EH (cell line): ENCODE measurements around the gene EPHB4.
"Not testable (repeated sequence)": the region's sequence is repeated elsewhere in the genome, so short reads cannot be mapped to it uniquely, and the experiment has no call there.

Source experiments
- DNase-seq: peaks from one replicate; pipeline ENCODE4 v3.0.0-alpha.2; 2015; ENCODE audit warnings: low read depth

The EPHB4 gene

GRCh38 chr7:100827330-100828226 lies at the start of gene EPHB4:
TSS of gene EPHB4 (minus strand) at chr7:100827523. CDS start at chr7:100827030, 493 bp downstream.
- peak; percentile 88 for DNase-seq

DNA sequence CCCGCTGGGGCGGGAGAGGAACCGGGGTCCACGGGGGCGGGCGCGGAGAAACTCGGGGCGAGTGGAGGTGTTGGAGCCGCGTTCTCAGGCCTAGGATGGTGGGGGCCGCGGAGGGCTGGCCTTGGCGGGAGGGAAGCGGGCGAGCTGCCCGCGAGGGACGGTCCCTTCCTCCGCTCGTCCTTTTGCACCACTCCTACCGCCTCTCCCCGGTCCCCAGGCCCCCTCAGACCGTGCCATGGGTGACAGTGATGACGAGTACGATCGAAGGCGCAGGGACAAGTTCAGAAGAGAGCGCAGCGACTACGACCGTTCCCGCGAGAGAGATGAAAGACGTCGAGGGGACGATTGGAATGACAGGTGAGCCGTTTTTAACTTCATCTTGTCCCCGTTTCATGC lies 48.0 kb upstream of the EPHB4 start:
- DNase-seq: peak; percentile 39

- DNase-seq: peak; percentile 97
Measured at GRCh38 chr7:100874577-100875355, 47.4 kb upstream of the EPHB4 start, which contains the start of gene SRRT. TSS of gene SRRT (plus strand) at chr7:100875103. CDS start at chr7:100875591, 488 bp downstream.

DNA sequence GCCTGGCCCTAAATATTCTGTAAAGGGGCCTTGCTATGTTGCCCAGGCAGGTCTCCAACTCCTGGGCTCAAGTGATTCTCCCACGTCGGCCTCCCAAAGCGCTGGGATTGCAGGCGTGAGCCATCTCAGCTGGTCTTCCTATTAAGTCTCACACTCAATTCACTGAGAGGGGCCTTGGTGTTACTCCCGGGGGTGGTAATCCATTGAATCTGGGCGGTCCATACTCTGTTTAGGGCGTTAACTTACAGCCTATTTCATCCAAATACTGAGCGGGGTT lies 46.9 kb upstream of the EPHB4 start:
- no peak for DNase-seq

GRCh38 chr7:100873599-100874299 lies 46.4 kb upstream of the EPHB4 start:
- no peak for DNase-seq

DNA sequence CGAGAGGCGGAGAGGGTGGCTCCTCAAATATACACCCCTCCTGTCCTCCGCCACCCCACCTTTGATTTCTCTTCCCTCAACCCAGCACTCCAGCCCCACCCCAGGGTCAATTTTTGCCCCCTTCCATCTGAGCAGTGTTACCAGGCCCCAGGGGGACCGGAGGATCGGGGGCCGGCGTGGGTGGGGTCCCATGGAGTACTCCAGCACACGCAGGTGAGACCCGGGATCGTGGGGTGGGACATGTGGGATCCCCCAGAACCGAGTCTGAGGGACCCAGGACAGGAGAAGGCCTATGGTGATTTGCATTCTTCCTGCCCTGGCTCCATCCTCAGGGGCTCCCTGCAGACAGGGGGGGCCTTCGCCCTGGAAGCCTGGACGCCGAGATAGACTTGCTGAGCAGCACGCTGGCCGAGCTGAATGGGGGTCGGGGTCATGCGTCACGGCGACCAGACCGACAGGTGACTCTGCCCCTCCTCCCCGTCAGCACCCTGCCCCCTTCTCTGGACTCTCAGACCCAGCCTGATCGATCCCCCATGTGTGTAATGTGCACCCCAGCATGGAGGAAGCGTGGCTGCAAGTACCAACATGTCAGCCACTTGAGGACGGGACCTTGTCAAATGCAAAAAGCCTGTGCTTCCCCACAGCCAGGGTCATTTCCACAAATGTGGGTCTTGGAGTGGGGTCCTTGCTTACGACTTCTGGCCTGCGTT lies 40.6 kb upstream of the EPHB4 start:
- DNase-seq: no peak

GRCh38 chr7:100867040-100867775 lies 39.9 kb upstream of the EPHB4 start, which contains the start of gene TRIP6:
TSS of gene TRIP6 (plus strand) at chr7:100867387. CDS start at chr7:100867498, 111 bp downstream.
- peak; percentile 96 for DNase-seq

DNA sequence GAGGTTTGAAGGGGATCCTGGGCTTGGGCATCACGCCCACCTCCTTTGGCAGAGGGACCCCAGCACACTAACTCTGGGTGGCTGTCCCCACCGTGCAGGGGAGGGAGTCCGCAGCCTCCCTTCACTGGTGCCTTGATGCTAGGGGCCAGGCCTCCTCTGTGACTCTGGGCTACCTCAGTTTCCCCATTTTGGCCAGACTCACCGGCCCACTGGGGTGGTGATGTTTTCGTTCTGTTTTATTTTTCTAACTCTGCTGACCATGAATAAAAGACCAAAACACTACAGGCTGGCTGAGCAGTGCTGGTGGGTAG lies 39.4 kb upstream of the EPHB4 start:
- no peak for DNase-seq

DNA sequence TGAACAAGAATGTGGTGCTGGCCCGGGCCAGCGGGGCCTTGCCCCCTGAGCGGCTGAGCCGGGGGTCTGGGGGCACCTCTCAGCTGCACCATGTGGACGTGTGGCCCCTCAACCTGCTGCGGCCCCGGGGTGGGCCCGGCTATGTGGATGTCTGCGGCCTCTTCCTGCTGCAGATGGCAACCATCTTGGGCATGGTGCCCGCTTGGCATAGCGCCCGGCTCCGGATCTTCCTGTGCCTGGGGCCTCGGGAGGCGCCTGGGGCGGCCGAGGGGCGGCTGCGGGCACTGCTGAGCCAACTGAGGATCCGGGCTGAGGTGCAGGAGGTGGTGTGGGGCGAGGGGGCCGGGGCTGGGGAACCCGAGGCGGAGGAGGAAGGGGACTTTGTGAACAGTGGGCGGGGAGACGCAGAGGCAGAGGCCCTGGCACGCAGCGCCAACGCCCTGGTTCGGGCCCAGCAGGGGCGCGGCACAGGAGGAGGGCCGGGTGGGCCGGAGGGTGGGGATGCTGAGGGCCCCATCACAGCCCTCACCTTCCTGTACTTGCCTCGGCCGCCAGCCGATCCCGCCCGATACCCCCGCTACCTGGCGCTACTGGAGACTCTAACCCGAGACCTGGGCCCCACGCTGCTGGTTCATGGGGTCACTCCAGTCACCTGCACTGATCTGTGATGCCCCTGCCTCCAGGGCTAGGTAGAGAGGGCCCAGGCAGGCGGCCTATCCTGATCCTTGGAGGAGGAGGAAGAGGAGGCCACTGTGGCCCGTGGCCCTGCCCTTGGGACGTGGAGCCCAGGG lies 38.8 kb upstream of the EPHB4 start:
- peak; percentile 68 for DNase-seq

DNA sequence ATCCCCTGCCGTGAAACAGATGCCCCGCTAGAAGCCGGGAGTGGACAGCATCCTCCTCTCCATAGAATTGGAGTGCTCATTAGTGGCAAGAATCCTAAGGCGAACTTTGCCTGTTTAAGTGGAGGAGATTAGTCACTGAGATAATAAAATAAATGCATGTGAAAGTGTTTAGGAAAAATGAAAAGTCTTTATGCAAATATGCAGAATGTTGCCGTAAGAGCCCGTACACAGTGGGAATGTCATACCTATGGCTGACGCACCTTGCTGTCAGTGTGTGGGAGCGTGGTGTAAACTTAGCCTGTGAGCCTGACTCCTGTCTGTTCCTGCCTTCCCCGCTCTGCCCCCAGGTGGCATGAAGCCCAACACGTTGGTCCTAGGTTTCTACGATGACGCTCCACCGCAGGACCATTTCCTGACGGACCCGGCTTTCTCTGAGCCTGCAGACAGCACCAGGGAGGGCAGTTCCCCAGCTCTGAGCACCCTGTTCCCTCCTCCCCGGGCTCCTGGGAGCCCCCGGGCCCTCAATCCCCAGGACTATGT lies 38.1 kb upstream of the EPHB4 start:
- peak; percentile 68 for DNase-seq

DNA sequence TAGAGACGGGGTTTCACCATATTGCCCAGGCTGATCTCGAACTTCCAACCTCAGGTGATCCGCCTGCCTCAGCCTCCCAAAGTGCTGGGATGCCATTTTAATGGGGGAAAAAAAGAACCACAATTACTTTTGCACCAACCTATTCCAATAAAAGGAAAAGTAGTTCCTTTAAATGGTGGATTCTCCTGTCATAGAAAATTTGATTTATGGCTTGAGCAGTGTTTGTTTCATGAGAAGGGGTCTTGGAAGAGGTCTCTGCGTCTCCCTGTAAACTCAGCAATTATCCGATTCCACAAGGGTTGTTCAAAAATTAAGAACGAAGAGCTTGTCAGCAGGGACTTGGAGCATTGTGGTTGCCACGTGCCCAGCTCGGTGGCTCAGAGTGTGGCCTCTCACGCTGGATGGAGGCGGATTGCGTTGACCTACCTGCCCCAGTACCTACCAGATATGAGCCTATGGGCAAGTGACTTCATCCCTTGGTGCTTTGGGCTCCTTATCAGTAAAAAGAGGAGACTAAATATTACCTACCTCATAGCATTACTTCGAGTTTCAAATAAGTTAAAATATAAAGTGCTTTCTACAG lies 37.0 kb upstream of the EPHB4 start:
- no peak for DNase-seq

- no peak for DNase-seq
Measured at GRCh38 chr7:100863406-100863950, 36.2 kb upstream of the EPHB4 start.

GRCh38 chr7:100861616-100861985 lies 34.3 kb upstream of the EPHB4 start:
- no peak for DNase-seq

GRCh38 chr7:100860702-100861615 lies 33.6 kb upstream of the EPHB4 start:
- DNase-seq: no peak

GRCh38 chr7:100859856-100860255 lies 32.5 kb upstream of the EPHB4 start:
- DNase-seq: no peak

DNA sequence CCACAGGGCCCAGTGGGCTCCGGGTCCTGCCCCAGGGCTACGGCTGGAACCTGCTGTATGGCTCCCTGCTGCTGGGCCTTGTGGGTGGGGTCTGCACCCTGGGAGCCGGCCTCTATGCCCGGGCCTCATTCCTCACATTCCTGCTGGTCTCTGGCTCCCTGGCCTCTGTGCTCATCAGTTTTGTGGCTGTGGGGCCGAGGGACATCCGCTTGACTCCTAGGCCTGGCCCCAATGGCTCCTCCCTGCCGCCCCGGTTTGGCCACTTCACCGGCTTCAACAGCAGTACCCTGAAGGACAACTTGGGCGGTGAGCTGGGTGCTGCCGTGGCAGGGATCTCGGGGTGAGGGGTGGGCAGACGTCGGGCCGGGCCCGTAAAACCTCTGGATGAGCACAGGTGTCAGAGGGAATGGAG lies 29.6 kb upstream of the EPHB4 start:
- no peak for DNase-seq

DNA sequence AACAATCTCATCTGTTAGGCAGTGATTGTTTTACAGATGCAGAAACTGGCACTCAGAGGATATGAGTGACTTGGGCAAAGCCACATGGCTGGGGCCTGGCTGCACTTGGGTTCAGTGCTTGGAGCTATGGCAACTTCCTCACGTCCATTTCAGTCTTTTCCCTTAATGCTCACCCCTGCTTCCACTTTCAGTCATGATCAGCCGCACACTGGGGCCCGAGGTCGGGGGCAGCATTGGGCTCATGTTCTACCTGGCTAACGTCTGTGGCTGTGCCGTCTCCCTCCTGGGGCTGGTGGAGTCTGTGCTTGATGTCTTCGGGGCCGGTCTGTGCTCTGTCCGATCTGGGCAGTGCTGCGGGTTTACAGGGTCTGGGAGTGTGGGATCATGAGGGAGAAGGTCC lies 28.2 kb upstream of the EPHB4 start:
- no peak for DNase-seq

DNA sequence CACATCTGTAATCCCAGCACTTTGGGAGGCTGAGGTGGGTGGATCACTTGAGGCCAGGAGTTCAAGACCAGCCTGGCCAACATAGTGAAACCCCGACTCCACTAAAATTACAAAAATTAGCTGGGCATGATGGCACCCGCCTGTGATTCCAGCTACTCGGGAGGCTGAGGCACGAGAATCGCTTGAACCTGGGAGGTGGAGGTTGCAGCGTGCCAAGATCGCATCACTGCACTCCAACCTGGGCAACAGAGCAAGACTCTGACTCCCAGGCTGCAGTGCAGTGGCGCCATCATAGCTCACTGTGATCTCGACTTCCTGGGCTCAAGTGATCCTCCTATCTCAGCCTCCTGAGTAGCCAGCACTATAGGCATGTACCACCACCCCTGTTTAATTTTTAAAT lies 27.6 kb upstream of the EPHB4 start:
- DNase-seq: not testable (repeated sequence)
